GM21786 (cell line): ENCODE measurements around the gene TEX53.

Source experiments
- ATAC-seq: cut with Tn5 transposase; IDR thresholded peaks from one replicate; pipeline ENCODE4 v1.9.1; 2021; ENCODE audit not compliant: unreplicated experiment

TEX53 gene

GRCh38 chr9:114641967-114642366 is 15.6 kb downstream of the TEX53 start:
- ATAC-seq = no peak

- ATAC-seq = no peak
Measured at GRCh38 chr9:114638404-114638803, 19.2 kb downstream of the TEX53 start.

GRCh38 chr9:114634387-114634786 is 23.2 kb downstream of the TEX53 start:
- ATAC-seq = no peak

- no peak for ATAC-seq
Measured at GRCh38 chr9:114633438-114634089, 24.0 kb downstream of the TEX53 start.

- ATAC-seq = no peak
Measured at GRCh38 chr9:114631166-114631565, 26.4 kb downstream of the TEX53 start.

- no peak for ATAC-seq
Measured at GRCh38 chr9:114629563-114630090, 28.0 kb downstream of the TEX53 start.

- ATAC-seq = no peak
Measured at GRCh38 chr9:114627553-114627952, 30.1 kb downstream of the TEX53 start.

GRCh38 chr9:114626415-114627020 is 31.1 kb downstream of the TEX53 start:
- no peak for ATAC-seq

- ATAC-seq = no peak
Measured at GRCh38 chr9:114624677-114625076, 32.9 kb downstream of the TEX53 start.

- ATAC-seq = no peak
Measured at GRCh38 chr9:114621975-114622609, 35.5 kb downstream of the TEX53 start.

- no peak for ATAC-seq
Measured at GRCh38 chr9:114621561-114621960, 36.0 kb downstream of the TEX53 start.

- ATAC-seq = peak; percentile 30
Measured at GRCh38 chr9:114619191-114619761, 38.3 kb downstream of the TEX53 start.

- peak; percentile 78 for ATAC-seq
Measured at GRCh38 chr9:114616684-114617520, 40.7 kb downstream of the TEX53 start.

- no peak for ATAC-seq
Measured at GRCh38 chr9:114614373-114614772, 43.2 kb downstream of the TEX53 start.

GRCh38 chr9:114613919-114614318 is 43.7 kb downstream of the TEX53 start:
- ATAC-seq = no peak

GRCh38 chr9:114613087-114613486 is 44.5 kb downstream of the TEX53 start:
- no peak for ATAC-seq

- ATAC-seq = no peak
Measured at GRCh38 chr9:114612272-114612923, 45.2 kb downstream of the TEX53 start.

- peak; percentile 27 for ATAC-seq
Measured at GRCh38 chr9:114611516-114612271, 45.9 kb downstream of the TEX53 start.

GRCh38 chr9:114608525-114608796 is 49.1 kb downstream of the TEX53 start:
- ATAC-seq = no peak
